H1 (cell line): ENCODE results near the gene ITGA5. TPM values are rescaled to one million over a fixed set of nuclear protein-coding genes. Genes with fewer than 3 reads are reported as not detected.

Source experiments
- CBX5 ChIP-seq: fragments of 300-800, 300-1000 bp; sonication (generic); IDR thresholded peaks from 2 replicates; pipeline ENCODE4 v1.7.1; 2016; ENCODE audit warnings: antibody characterized with exemption, low read length, low read depth
- CHD1 ChIP-seq: IDR thresholded peaks from 2 replicates; pipeline ENCODE4 v1.6.1; 2012; ENCODE audit warnings: low read depth, low read length, improper control_type of control experiment
- MAX ChIP-seq: IDR thresholded peaks from 2 replicates; pipeline ENCODE4 v1.6.1; 2012; ENCODE audit warnings: inconsistent platforms
- NANOG ChIP-seq: IDR thresholded peaks from 2 replicates; pipeline ENCODE4 v1.6.1; 2011; ENCODE audit warnings: low read length, low read depth, mild to moderate bottlenecking, inconsistent platforms; ENCODE audit not compliant: insufficient read depth, poor library complexity, severe bottlenecking
- SP4 ChIP-seq: IDR thresholded peaks from 2 replicates; pipeline ENCODE4 v1.6.1; 2012; ENCODE audit warnings: low read length, inconsistent platforms
- TAF7 ChIP-seq: optimal IDR thresholded peaks from 2 replicates; pipeline ENCODE3; 2011; ENCODE audit warnings: low read depth, mild to moderate bottlenecking, inconsistent platforms, low read length, moderate library complexity, borderline replicate concordance
- TBP ChIP-seq: IDR thresholded peaks from 2 replicates; pipeline ENCODE4 v1.6.1; 2011; ENCODE audit warnings: low read depth, low read length, improper control_type of control experiment
- YY1 ChIP-seq: IDR thresholded peaks from 2 replicates; pipeline ENCODE4 v1.6.1; 2011; ENCODE audit warnings: low read depth, mild to moderate bottlenecking, low read length
- polyA plus RNA-seq, 7 experiments: library from polyadenylated mRNA; depleted of rRNA in 3 of 7; stranded (reverse) in 5 of 7; unstranded in 2 of 7; fragments of >200 nt in 5 of 7; fragments of 200-250 nt in 2 of 7; gene quantifications; 1 replicate in 5 of 7; 2 replicates in 1 of 7; 4 replicates in 1 of 7; pipeline versions ENCODE4 v1.2.1 to v1.2.3, GENCODE V29; 2011 to 2013; ENCODE audit warnings: missing spikeins in 2 of 7, mixed read lengths in 2 of 7
- total RNA-seq: library from RNA; stranded (reverse); fragmentation: NEBNext Ultra II Directional; extraction: Animal tissue kit (Norgen Biotek cat#: 25700); gene quantifications from 2 replicates; pipeline ENCODE4 v1.2.1, GENCODE V29; 2021
- TF ChIP-seq, protein P1 (sequence below): fragments of 300-600 bp; sonication (generic); IDR thresholded peaks from 2 replicates; pipeline ENCODE4 v1.7.1; 2012; ENCODE audit warnings: low read length, moderate library complexity, mild to moderate bottlenecking, inconsistent platforms; ENCODE audit not compliant: insufficient replicate concordance
- TF ChIP-seq, protein P2 (sequence below): IDR thresholded peaks from 2 replicates; pipeline ENCODE4 v1.6.1; 2011; ENCODE audit warnings: low read length, improper control_type of control experiment

Gene ITGA5
- total and polyA plus RNA-seq, 2 of the 8 experiments (the other 6 are each of a cell fraction or from before 2014, with no cell fraction given): 11.6 to 19.4 TPM

- TF ChIP-seq, protein P1, sequence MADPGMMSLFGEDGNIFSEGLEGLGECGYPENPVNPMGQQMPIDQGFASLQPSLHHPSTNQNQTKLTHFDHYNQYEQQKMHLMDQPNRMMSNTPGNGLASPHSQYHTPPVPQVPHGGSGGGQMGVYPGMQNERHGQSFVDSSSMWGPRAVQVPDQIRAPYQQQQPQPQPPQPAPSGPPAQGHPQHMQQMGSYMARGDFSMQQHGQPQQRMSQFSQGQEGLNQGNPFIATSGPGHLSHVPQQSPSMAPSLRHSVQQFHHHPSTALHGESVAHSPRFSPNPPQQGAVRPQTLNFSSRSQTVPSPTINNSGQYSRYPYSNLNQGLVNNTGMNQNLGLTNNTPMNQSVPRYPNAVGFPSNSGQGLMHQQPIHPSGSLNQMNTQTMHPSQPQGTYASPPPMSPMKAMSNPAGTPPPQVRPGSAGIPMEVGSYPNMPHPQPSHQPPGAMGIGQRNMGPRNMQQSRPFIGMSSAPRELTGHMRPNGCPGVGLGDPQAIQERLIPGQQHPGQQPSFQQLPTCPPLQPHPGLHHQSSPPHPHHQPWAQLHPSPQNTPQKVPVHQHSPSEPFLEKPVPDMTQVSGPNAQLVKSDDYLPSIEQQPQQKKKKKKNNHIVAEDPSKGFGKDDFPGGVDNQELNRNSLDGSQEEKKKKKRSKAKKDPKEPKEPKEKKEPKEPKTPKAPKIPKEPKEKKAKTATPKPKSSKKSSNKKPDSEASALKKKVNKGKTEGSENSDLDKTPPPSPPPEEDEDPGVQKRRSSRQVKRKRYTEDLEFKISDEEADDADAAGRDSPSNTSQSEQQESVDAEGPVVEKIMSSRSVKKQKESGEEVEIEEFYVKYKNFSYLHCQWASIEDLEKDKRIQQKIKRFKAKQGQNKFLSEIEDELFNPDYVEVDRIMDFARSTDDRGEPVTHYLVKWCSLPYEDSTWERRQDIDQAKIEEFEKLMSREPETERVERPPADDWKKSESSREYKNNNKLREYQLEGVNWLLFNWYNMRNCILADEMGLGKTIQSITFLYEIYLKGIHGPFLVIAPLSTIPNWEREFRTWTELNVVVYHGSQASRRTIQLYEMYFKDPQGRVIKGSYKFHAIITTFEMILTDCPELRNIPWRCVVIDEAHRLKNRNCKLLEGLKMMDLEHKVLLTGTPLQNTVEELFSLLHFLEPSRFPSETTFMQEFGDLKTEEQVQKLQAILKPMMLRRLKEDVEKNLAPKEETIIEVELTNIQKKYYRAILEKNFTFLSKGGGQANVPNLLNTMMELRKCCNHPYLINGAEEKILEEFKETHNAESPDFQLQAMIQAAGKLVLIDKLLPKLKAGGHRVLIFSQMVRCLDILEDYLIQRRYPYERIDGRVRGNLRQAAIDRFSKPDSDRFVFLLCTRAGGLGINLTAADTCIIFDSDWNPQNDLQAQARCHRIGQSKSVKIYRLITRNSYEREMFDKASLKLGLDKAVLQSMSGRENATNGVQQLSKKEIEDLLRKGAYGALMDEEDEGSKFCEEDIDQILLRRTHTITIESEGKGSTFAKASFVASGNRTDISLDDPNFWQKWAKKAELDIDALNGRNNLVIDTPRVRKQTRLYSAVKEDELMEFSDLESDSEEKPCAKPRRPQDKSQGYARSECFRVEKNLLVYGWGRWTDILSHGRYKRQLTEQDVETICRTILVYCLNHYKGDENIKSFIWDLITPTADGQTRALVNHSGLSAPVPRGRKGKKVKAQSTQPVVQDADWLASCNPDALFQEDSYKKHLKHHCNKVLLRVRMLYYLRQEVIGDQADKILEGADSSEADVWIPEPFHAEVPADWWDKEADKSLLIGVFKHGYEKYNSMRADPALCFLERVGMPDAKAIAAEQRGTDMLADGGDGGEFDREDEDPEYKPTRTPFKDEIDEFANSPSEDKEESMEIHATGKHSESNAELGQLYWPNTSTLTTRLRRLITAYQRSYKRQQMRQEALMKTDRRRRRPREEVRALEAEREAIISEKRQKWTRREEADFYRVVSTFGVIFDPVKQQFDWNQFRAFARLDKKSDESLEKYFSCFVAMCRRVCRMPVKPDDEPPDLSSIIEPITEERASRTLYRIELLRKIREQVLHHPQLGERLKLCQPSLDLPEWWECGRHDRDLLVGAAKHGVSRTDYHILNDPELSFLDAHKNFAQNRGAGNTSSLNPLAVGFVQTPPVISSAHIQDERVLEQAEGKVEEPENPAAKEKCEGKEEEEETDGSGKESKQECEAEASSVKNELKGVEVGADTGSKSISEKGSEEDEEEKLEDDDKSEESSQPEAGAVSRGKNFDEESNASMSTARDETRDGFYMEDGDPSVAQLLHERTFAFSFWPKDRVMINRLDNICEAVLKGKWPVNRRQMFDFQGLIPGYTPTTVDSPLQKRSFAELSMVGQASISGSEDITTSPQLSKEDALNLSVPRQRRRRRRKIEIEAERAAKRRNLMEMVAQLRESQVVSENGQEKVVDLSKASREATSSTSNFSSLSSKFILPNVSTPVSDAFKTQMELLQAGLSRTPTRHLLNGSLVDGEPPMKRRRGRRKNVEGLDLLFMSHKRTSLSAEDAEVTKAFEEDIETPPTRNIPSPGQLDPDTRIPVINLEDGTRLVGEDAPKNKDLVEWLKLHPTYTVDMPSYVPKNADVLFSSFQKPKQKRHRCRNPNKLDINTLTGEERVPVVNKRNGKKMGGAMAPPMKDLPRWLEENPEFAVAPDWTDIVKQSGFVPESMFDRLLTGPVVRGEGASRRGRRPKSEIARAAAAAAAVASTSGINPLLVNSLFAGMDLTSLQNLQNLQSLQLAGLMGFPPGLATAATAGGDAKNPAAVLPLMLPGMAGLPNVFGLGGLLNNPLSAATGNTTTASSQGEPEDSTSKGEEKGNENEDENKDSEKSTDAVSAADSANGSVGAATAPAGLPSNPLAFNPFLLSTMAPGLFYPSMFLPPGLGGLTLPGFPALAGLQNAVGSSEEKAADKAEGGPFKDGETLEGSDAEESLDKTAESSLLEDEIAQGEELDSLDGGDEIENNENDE: no peak
- TF ChIP-seq YY1 (no peak), CHD1 (no peak), CBX5 (no peak), NANOG (no peak), TBP (no peak), SP4 (no peak), MAX (no peak), TAF7 (no peak)
- TF ChIP-seq, protein P2, sequence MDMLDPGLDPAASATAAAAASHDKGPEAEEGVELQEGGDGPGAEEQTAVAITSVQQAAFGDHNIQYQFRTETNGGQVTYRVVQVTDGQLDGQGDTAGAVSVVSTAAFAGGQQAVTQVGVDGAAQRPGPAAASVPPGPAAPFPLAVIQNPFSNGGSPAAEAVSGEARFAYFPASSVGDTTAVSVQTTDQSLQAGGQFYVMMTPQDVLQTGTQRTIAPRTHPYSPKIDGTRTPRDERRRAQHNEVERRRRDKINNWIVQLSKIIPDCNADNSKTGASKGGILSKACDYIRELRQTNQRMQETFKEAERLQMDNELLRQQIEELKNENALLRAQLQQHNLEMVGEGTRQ: no peak
Measured at GRCh38 chr12:54465857-54466523, 46.9 kb upstream of the ITGA5 start (continued).
